AG08396 (cell line): ENCODE results near the gene PMM2.
A peak's percentile ranks its signal among the peaks of the same experiment; 100 is the strongest.

Experiments
- DNase-seq: peaks from one replicate; pipeline ENCODE4 v3.0.0; 2012; ENCODE audit warnings: low spot score, mixed read lengths

PMM2 gene

GRCh38 chr16:8887952-8888560 is 90.4 kb downstream of the PMM2 start:
- peak; percentile 70 for DNase-seq

GRCh38 chr16:8888951-8889892 is 91.6 kb downstream of the PMM2 start:
- no peak for DNase-seq

GRCh38 chr16:8889893-8890548 is 92.4 kb downstream of the PMM2 start:
- no peak for DNase-seq

GRCh38 chr16:8890549-8890921 is 92.9 kb downstream of the PMM2 start:
- no peak for DNase-seq

GRCh38 chr16:8892101-8892575 is 94.5 kb downstream of the PMM2 start:
- DNase-seq: no peak

GRCh38 chr16:8893426-8893825 is 95.8 kb downstream of the PMM2 start:
- no peak for DNase-seq

GRCh38 chr16:8893976-8894690 is 96.5 kb downstream of the PMM2 start:
- DNase-seq: no peak

- DNase-seq: no peak
Observed at GRCh38 chr16:8894736-8895334, 97.2 kb downstream of the PMM2 start.

GRCh38 chr16:8898660-8899318 is 101.2 kb downstream of the PMM2 start:
- DNase-seq: no peak
